Left lobe of liver (tissue), 1 donor: Measurements from ENCODE around the gene MXI1. TPM values are rescaled to one million over a fixed set of nuclear protein-coding genes. Genes with fewer than 3 reads are reported as not detected.

Experiments used
- total RNA-seq: library from RNA; stranded (reverse); gene quantifications from one replicate; pipeline ENCODE4 v1.2.1, GENCODE V29; 2021
- donor health status: DM: no; HTN: yes; CAD: no.

Gene MXI1
- total RNA-seq, 1 donor from 2014 or later: 26.3 TPM

Other genes starting within 250 kb of the MXI1 start
- gene ADD3, start 199.6 kb upstream of the MXI1 start, total RNA-seq: 14.2 TPM
- gene SMNDC1, start 97.3 kb downstream of the MXI1 start, total RNA-seq: 8.8 TPM